Caco-2 (cell line): ENCODE measurements around the gene CAPN3. TPM values are rescaled to one million over a fixed set of nuclear protein-coding genes. Genes with fewer than 3 reads are reported as not detected.

Source experiments
- BruUV-seq: library from RNA; stranded (reverse); fragments of 400-500 nt; replicated peaks from 2 replicates; lab custom pipeline; 2021; lab: Mats Ljungman, UMichigan
- CTCF ChIA-PET: fragments of 300-600 bp; sonication (Branson Sonifier 250); formaldehyde crosslinking; loops from one replicate; lab custom pipeline; 2022; ENCODE audit warnings: antibody characterized with exemption; lab: Charles Lee
- POLR2A ChIA-PET: fragments of 300-600 bp; sonication (Branson Sonifier 250); formaldehyde crosslinking; loops from one replicate; lab custom pipeline; 2022; ENCODE audit warnings: antibody characterized with exemption; lab: Charles Lee
- DNase-seq, 2 experiments: peaks; one replicate each; pipeline versions ENCODE4 v3.0.0 to v3.0.0-alpha.2; 2020 to 2022
- H3K27me3 ChIP-seq: replicated peaks from 2 replicates; pipeline ENCODE4 v1.6.0; 2011; ENCODE audit warnings: low read length; ENCODE audit not compliant: control insufficient read depth, insufficient read depth
- H3K36me3 ChIP-seq: 2 replicates; pipeline ENCODE4 v1.5.1; 2011; ENCODE audit warnings: low read length; ENCODE audit not compliant: control insufficient read depth, insufficient read depth
- H3K4me1 ChIP-seq: fragments of 250-450 bp; sonication (Bioruptor Pico); 2 replicates; pipeline ENCODE4 v1.5.1; 2020; ENCODE audit warnings: mild to moderate bottlenecking
- H3K4me3 ChIP-seq: 2 replicates; pipeline ENCODE4 v1.5.1; 2011; ENCODE audit warnings: low read depth, mild to moderate bottlenecking, control low read depth, low read length
- H3K9me3 ChIP-seq: fragments of 250-450 bp; sonication (Bioruptor Pico); 2 replicates; pipeline ENCODE4 v1.5.1; 2020; ENCODE audit warnings: mild to moderate bottlenecking, moderate library complexity
- H3K27ac Mint-ChIP-seq: one replicate; pipeline ENCODE4 v1.8.0; 2022; ENCODE audit warnings: mixed read lengths; ENCODE audit not compliant: unreplicated experiment
- H3K27me3 Mint-ChIP-seq: one replicate; pipeline ENCODE4 v1.8.0; 2022; ENCODE audit warnings: mixed read lengths; ENCODE audit not compliant: insufficient read depth, unreplicated experiment
- H3K36me3 Mint-ChIP-seq: one replicate; pipeline ENCODE4 v1.8.0; 2022; ENCODE audit warnings: mild to moderate bottlenecking, mixed read lengths; ENCODE audit not compliant: insufficient read depth, unreplicated experiment
- H3K4me1 Mint-ChIP-seq: one replicate; pipeline ENCODE4 v1.8.0; 2022; ENCODE audit warnings: low read depth, mixed read lengths; ENCODE audit not compliant: unreplicated experiment
- H3K4me3 Mint-ChIP-seq: one replicate; pipeline ENCODE4 v1.8.0; 2022; ENCODE audit warnings: mild to moderate bottlenecking, moderate library complexity, mixed read lengths; ENCODE audit not compliant: unreplicated experiment
- H3K9me3 Mint-ChIP-seq: one replicate; pipeline ENCODE4 v1.8.0; 2022; ENCODE audit warnings: mixed read lengths; ENCODE audit not compliant: unreplicated experiment
- intact Hi-C: fragments of 100-400 bp; cut with micrococcal nuclease; formaldehyde crosslinking; loops from one replicate; pipeline ENCODE4 v1.10.0; 2022; ENCODE audit not compliant: unreplicated experiment
- total RNA-seq: library from RNA; stranded (reverse); gene quantifications from 2 replicates; pipeline ENCODE4 v1.2.3, GENCODE V29; 2022
- TF ChIP-seq, protein P1 (sequence below), 2 experiments: fragments of 200-600 bp in 1 of 2; IDR thresholded peaks; 1 replicate in 1 of 2; 2 replicates in 1 of 2; pipeline versions ENCODE4 v1.5.1 to v1.8.0; 2011 to 2022; ENCODE audit warnings: antibody characterized with exemption in 1 of 2, control low read depth in 1 of 2, inconsistent platforms in 1 of 2, low read depth in 1 of 2, low read length in 1 of 2, mild to moderate bottlenecking in 1 of 2, moderate library complexity in 1 of 2; ENCODE audit not compliant: insufficient read depth in 1 of 2, severe bottlenecking in 1 of 2, unreplicated experiment in 1 of 2

Gene CAPN3
- total RNA-seq, 1 experiment from 2014 or later: 0.66 TPM

DNA sequence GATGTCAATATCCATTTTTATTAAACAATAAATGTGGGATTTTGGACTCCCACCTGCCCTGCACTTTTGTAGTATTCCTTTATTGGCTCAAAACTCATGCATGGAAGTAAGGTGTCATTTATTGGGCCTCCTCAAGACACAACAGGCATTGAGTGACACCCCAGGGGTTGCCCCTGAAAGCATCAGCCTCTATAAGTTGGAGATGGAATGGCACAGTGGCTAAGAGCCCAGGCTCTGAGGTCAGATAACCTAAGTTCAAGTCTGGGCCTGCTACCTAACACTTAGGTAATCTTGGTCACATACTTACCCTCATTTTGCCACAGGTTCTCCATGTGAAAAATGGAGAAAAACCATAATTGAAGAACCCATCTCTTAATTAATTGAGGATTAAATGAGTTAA, 4.6 kb downstream of the CAPN3 start:
- no peaks in the 10 kb centered on the region for H3K27me3 ChIP-seq
- no TSS peak for BruUV-seq
- POLR2A ChIA-PET: no interaction called here
- CTCF ChIA-PET: no interaction called here
- H3K4me1 Mint-ChIP-seq: peaks cover 1% of the 10 kb centered on the region
- no peak overlapping the region for H3K27ac Mint-ChIP-seq
- no peaks in the 10 kb centered on the region for H3K36me3 Mint-ChIP-seq
- H3K4me3 ChIP-seq: no peak overlapping the region
- H3K4me1 ChIP-seq: no peaks in the 10 kb centered on the region
- intact Hi-C loops: no loop called here
- 0 out of 2 replicates have a peak, but pooled peaks cover 7% of the 10 kb centered on the region for H3K9me3 ChIP-seq
- no peaks in the 10 kb centered on the region for H3K36me3 ChIP-seq
- peaks cover 5% of the 10 kb centered on the region for H3K27me3 Mint-ChIP-seq
- H3K9me3 Mint-ChIP-seq: no peaks in the 10 kb centered on the region
- H3K4me3 Mint-ChIP-seq: no peak overlapping the region
- DNase-seq: no peak
- TF ChIP-seq, protein P1, sequence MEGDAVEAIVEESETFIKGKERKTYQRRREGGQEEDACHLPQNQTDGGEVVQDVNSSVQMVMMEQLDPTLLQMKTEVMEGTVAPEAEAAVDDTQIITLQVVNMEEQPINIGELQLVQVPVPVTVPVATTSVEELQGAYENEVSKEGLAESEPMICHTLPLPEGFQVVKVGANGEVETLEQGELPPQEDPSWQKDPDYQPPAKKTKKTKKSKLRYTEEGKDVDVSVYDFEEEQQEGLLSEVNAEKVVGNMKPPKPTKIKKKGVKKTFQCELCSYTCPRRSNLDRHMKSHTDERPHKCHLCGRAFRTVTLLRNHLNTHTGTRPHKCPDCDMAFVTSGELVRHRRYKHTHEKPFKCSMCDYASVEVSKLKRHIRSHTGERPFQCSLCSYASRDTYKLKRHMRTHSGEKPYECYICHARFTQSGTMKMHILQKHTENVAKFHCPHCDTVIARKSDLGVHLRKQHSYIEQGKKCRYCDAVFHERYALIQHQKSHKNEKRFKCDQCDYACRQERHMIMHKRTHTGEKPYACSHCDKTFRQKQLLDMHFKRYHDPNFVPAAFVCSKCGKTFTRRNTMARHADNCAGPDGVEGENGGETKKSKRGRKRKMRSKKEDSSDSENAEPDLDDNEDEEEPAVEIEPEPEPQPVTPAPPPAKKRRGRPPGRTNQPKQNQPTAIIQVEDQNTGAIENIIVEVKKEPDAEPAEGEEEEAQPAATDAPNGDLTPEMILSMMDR (IDR thresholded peaks at IDR 0.05; ENCODE audit: insufficient read depth in 1 of 2, low read depth in 1 of 2, low read length in 1 of 2, severe bottlenecking in 1 of 2, unreplicated experiment in 1 of 2): no peak

DNA sequence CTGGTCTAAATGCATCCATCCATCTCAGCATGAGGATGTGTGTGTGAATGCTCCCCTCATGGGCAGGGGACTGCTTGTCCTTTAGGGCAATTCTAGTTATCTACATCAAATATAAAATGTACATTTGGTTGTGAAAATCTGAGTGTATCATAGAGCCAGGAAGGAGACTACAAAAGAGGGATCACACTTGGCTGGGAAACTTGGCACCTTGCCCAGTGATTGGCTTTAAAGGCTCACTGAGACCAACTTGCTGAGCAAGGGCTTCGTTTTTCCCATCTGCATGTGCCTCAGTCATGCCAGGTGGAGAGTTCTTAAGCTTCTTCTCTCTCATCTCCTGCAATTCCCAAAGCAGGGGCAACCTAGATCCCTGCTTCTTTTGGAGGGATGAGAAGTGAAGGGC, 5.2 kb downstream of the CAPN3 start:
- no peaks in the 10 kb centered on the region for H3K9me3 Mint-ChIP-seq
- Histone ChIP-seq H3K4me1 (no peaks in the 10 kb centered on the region), H3K9me3 (0 out of 2 replicates have a peak, but pooled peaks cover 7% of the 10 kb centered on the region), H3K36me3 (no peaks in the 10 kb centered on the region), H3K27me3 (no peaks in the 10 kb centered on the region), H3K4me3 (no peak overlapping the region)
- CTCF ChIA-PET: interaction anchor here (1.6 kb wide), 1 partner anchor 21 kb away, joined by 5 read pairs; no protein-coding TSS in a partner anchor
- DNase-seq: no peak
- no peak overlapping the region for H3K4me3 Mint-ChIP-seq
- H3K36me3 Mint-ChIP-seq: no peaks in the 10 kb centered on the region
- H3K27me3 Mint-ChIP-seq: peaks cover 3% of the 10 kb centered on the region
- H3K4me1 Mint-ChIP-seq: peaks cover 5% of the 10 kb centered on the region
- BruUV-seq: no TSS peak
- TF ChIP-seq, protein P1 (IDR thresholded peaks at IDR 0.05; ENCODE audit: insufficient read depth in 1 of 2, low read depth in 1 of 2, low read length in 1 of 2, severe bottlenecking in 1 of 2, unreplicated experiment in 1 of 2): no peak
- POLR2A ChIA-PET: no interaction called here
- intact Hi-C loops: no loop called here
- H3K27ac Mint-ChIP-seq: no peak overlapping the region

DNA sequence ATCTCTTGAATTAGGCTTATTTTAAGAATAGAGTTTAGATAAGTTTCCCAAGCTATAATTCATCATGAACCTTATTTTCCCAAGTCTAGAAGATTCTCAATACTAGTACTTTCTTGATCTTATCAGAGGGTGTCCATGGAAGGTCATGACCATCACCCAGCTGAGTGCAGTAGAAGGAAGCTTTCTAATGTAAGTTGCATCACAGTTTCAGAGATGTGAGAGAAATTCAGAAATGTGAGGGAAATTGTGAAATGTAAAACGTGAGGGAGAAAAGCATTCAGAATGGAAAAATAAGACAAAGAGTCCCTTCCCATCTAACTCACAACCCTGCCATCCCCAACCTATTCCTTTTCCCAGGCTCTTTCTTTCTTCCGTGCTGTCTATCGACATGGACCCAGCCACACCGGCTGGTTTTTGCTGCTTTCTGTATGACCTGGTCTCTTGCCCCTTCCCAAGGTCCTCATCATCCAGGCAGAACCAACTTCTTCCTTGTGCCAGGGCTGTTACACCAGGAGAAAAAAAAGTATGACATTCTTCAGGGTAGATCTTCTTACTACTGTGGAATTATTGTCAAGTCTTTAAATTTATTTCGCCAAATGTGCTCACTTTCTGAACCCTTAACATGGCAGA, 6.7 kb downstream of the CAPN3 start:
- Histone ChIP-seq H3K4me3 (no peak overlapping the region), H3K4me1 (no peaks in the 10 kb centered on the region), H3K27me3 (no peaks in the 10 kb centered on the region), H3K36me3 (no peaks in the 10 kb centered on the region), H3K9me3 (0 out of 2 replicates have a peak, but pooled peaks cover 7% of the 10 kb centered on the region)
- no peaks in the 10 kb centered on the region for H3K9me3 Mint-ChIP-seq
- BruUV-seq: no TSS peak
- DNase-seq: no peak
- no peak overlapping the region for H3K27ac Mint-ChIP-seq
- H3K4me3 Mint-ChIP-seq: no peak overlapping the region
- intact Hi-C loops: no loop called here
- ChIA-PET POLR2A (no interaction called here), CTCF (interaction anchor here (1.6 kb wide), 1 partner anchor 19 kb away, joined by 5 read pairs; no protein-coding TSS in a partner anchor)
- peaks cover 3% of the 10 kb centered on the region for H3K27me3 Mint-ChIP-seq
- peaks cover 5% of the 10 kb centered on the region for H3K4me1 Mint-ChIP-seq
- TF ChIP-seq, protein P1 (IDR thresholded peaks at IDR 0.05; ENCODE audit: insufficient read depth in 1 of 2, low read depth in 1 of 2, low read length in 1 of 2, severe bottlenecking in 1 of 2, unreplicated experiment in 1 of 2): no peak
- no peaks in the 10 kb centered on the region for H3K36me3 Mint-ChIP-seq
